ENCODE data around the gene SPRR2E. TPM values are rescaled to one million over a fixed set of nuclear protein-coding genes. Genes with fewer than 3 reads are reported as not detected.
"Not testable (repeated sequence)": the region's sequence is repeated elsewhere in the genome, so short reads cannot be mapped to it uniquely, and the experiment has no call there.

SPRR2E gene
- total RNA-seq, 1 donor from 2014 or later = not detected

- no peak for DNase-seq (ENCODE audit: low spot score)
Measured at GRCh38 chr1:153070243-153070642, 24.1 kb downstream of the SPRR2E start.

GRCh38 chr1:153058826-153059784 is 35.2 kb downstream of the SPRR2E start:
- no peak for DNase-seq (ENCODE audit: low spot score)

GRCh38 chr1:153058154-153058553 is 36.2 kb downstream of the SPRR2E start:
- DNase-seq (ENCODE audit: low spot score) = no peak

DNA sequence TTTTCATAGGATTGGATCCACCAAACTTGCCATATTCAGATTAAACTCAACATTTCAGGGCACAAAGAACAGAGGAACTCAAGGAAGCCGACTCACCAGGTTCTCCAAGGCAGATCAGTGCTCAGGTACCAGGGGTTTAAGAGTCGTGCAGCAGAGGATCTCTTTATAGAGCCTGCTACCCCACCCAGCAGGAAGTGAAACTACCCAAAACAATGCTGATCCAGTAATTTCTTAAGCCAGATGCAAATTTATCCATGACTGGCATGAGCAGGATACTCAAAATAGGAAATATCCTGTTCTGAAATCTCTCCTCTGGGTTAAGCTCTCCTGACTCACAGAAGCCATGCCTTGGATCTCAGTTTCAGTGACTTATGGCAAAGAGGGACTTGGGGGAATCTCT is 37.0 kb downstream of the SPRR2E start, which contains the start of gene SPRR2A:
TSS of gene SPRR2A (minus strand) at position 138 of the 400 bp plus-strand sequence. CDS start 777 bp downstream, outside the sequence.
- DNase-seq (ENCODE audit: low spot score) = no peak

- DNase-seq (ENCODE audit: low spot score) = not testable (repeated sequence)
Measured at GRCh38 chr1:153056111-153056510, 38.2 kb downstream of the SPRR2E start.

DNA sequence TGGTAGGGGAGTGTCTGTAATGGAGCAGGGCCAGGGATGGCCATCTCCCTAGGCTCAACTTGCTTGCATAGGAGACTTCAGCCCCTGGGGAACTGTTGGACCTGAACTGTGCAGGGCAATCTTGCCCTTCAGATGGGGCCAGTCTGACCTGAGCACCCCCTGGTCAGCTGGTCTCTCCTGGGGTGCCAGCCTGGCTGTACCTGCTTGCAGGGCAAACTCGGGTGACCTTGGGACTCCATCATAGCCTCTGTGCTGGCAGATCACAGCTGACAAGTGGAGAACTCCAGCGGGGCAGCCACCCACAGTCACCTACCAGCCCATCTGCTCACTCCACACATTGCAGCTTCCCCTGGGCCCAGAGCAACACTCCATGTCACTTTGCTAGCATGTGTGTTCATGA is 45.1 kb downstream of the SPRR2E start:
- no peak for DNase-seq (ENCODE audit: low spot score)

Other genes with a start within 250 kb of the SPRR2E start
- not detected for gene LCE7A, start 234.5 kb downstream of the SPRR2E start, total RNA-seq
- gene SMCP, start 216.2 kb downstream of the SPRR2E start, total RNA-seq = not detected
- not detected for gene IVL, start 186.0 kb downstream of the SPRR2E start, total RNA-seq
- gene SPRR5, start 147.3 kb downstream of the SPRR2E start, total RNA-seq = not detected
- gene SPRR4, start 123.9 kb downstream of the SPRR2E start, total RNA-seq = not detected
- gene SPRR1A, start 110.4 kb downstream of the SPRR2E start, total RNA-seq = not detected
- gene SPRR3, start 92.8 kb downstream of the SPRR2E start, total RNA-seq = 42.5 TPM
- not detected for gene SPRR1B, start 63.3 kb downstream of the SPRR2E start, total RNA-seq
- not detected for gene SPRR2D, start 53.4 kb downstream of the SPRR2E start, total RNA-seq
- not detected for gene SPRR2A, start 37.0 kb downstream of the SPRR2E start, total RNA-seq
- not detected for gene SPRR2B, start 22.9 kb downstream of the SPRR2E start, total RNA-seq
- gene SPRR2F, start 19.0 kb upstream of the SPRR2E start, total RNA-seq = not detected
- gene SPRR2G, start 56.4 kb upstream of the SPRR2E start, total RNA-seq = not detected
- not detected for gene LELP1, start 108.9 kb upstream of the SPRR2E start, total RNA-seq
- gene PRR9, start 123.1 kb upstream of the SPRR2E start, total RNA-seq = not detected
- gene LORICRIN, start 165.2 kb upstream of the SPRR2E start, total RNA-seq = not detected
- not detected for gene PGLYRP3, start 218.4 kb upstream of the SPRR2E start, total RNA-seq